PFSK-1 (cell line): ENCODE results near the gene CTIF.

Experiments
- POLR2AphosphoS5 ChIP-seq: IDR thresholded peaks from 2 replicates; pipeline ENCODE4 v1.6.1; 2012; ENCODE audit warnings: low read depth, mild to moderate bottlenecking, control low read depth, low read length, moderate library complexity
- SIN3A ChIP-seq: IDR thresholded peaks from 2 replicates; pipeline ENCODE4 v1.6.1; 2012; ENCODE audit warnings: mild to moderate bottlenecking, low read length, moderate library complexity, borderline replicate concordance; ENCODE audit not compliant: insufficient read depth
- TF ChIP-seq, protein P1 (sequence below), 2 experiments: IDR thresholded peaks; 2 replicates each; pipeline versions ENCODE4 v1.6.1 to v1.8.0; 2011 to 2012; ENCODE audit warnings: low read depth in 2 of 2, low read length in 2 of 2, control low read depth in 1 of 2, inconsistent platforms in 1 of 2, mild to moderate bottlenecking in 1 of 2, moderate library complexity in 1 of 2; ENCODE audit not compliant: insufficient read depth in 1 of 2

DNA sequence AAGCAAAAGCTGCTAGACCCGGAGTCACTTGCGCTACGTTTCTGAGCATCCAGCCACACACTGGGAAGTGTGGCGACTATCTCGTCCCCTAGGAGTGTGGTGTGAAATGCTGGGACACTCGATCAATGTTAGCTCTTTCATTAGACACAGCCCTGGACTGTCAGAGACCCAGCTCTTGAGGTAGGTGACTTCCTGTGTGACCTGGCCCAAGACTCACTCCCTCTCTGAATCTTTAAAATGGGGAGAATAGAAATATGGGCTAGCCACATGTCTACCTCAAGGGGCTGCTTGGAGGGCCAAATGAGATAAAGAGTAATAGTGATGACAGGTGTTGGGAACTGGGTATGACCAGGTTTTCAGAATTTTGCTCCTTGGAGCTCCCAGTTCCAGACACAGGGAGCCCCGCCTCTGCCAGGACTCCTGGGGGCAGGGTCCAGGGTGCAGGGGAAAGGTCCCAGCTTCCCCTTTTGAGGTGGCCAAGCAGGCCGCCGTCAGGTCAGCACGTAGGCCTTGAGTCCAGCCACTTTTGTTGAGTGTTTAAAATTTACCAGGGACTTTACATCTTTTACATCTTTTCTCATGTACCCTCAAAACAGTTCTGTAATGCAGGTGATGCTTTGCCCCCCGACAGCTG is 36.0 kb downstream of the CTIF start:
- TF ChIP-seq, protein P1, sequence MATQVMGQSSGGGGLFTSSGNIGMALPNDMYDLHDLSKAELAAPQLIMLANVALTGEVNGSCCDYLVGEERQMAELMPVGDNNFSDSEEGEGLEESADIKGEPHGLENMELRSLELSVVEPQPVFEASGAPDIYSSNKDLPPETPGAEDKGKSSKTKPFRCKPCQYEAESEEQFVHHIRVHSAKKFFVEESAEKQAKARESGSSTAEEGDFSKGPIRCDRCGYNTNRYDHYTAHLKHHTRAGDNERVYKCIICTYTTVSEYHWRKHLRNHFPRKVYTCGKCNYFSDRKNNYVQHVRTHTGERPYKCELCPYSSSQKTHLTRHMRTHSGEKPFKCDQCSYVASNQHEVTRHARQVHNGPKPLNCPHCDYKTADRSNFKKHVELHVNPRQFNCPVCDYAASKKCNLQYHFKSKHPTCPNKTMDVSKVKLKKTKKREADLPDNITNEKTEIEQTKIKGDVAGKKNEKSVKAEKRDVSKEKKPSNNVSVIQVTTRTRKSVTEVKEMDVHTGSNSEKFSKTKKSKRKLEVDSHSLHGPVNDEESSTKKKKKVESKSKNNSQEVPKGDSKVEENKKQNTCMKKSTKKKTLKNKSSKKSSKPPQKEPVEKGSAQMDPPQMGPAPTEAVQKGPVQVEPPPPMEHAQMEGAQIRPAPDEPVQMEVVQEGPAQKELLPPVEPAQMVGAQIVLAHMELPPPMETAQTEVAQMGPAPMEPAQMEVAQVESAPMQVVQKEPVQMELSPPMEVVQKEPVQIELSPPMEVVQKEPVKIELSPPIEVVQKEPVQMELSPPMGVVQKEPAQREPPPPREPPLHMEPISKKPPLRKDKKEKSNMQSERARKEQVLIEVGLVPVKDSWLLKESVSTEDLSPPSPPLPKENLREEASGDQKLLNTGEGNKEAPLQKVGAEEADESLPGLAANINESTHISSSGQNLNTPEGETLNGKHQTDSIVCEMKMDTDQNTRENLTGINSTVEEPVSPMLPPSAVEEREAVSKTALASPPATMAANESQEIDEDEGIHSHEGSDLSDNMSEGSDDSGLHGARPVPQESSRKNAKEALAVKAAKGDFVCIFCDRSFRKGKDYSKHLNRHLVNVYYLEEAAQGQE (IDR thresholded peaks at IDR 0.05; ENCODE audit: insufficient read depth in 1 of 2, low read depth in 2 of 2, low read length in 2 of 2): no peak
- TF ChIP-seq POLR2AphosphoS5 (no peak), SIN3A (no peak)
